Panc1 (cell line): ENCODE measurements around the gene PBRM1.

Experiments
- CTCF ChIP-seq: fragments of 450-650 bp; IDR thresholded peaks from 2 replicates; pipeline ENCODE4 v1.5.1; 2017; ENCODE audit warnings: mild to moderate bottlenecking
- POLR2AphosphoS5 ChIP-seq: IDR thresholded peaks from 2 replicates; pipeline ENCODE4 v1.6.1; 2012; ENCODE audit warnings: mild to moderate bottlenecking, low read depth, low read length, moderate library complexity

GRCh38 chr3:52733256-52733891 is 47.7 kb upstream of the PBRM1 start:
- TF ChIP-seq CTCF (no peak), POLR2AphosphoS5 (no peak)
